Activated naive CD4-positive, alpha-beta T cell treated with anti-CD3 and anti-CD28 coated beads for 36 hours (primary cell): ENCODE results near the gene PRRC2C. TPM values are rescaled to one million over a fixed set of nuclear protein-coding genes. Genes with fewer than 3 reads are reported as not detected.

Experiments used
- CTCF ChIA-PET: fragments of 350-600 bp; sonication (Branson Sonifier 250); formaldehyde crosslinking; loops from one replicate; lab custom pipeline; 2021; ENCODE audit warnings: antibody characterized with exemption; lab: Charles Lee
- DNase-seq: peaks from one replicate; pipeline ENCODE4 v3.0.0-alpha.2; 2020
- H3K27ac Mint-ChIP-seq: one replicate; pipeline ENCODE4 v1.8.0; 2021; ENCODE audit warnings: mild to moderate bottlenecking, mixed read lengths
- H3K27me3 Mint-ChIP-seq: one replicate; pipeline ENCODE4 v1.8.0; 2021; ENCODE audit warnings: low read depth, mixed read lengths
- H3K36me3 Mint-ChIP-seq: one replicate; pipeline ENCODE4 v1.8.0; 2021; ENCODE audit warnings: low read depth, mixed read lengths
- H3K4me1 Mint-ChIP-seq: one replicate; pipeline ENCODE4 v1.8.0; 2021; ENCODE audit warnings: low read depth, mixed read lengths
- H3K4me3 Mint-ChIP-seq: one replicate; pipeline ENCODE4 v1.8.0; 2021; ENCODE audit warnings: mild to moderate bottlenecking, moderate library complexity, mixed read lengths
- H3K9me3 Mint-ChIP-seq: one replicate; pipeline ENCODE4 v1.8.0; 2021; ENCODE audit warnings: mixed read lengths
- intact Hi-C: fragments of 100-400 bp; cut with micrococcal nuclease; formaldehyde crosslinking; loops from one replicate; pipeline ENCODE4 v1.15.1; 2023
- total RNA-seq, 2 experiments: library from RNA; stranded (reverse); gene quantifications; one replicate each; pipeline ENCODE4 v1.2.3, GENCODE V29; 2021

PRRC2C gene
- total RNA-seq, 2 experiments from 2014 or later: 199 to 206 TPM

- H3K9me3 Mint-ChIP-seq: no peaks in the 10 kb centered on the region
- H3K4me1 Mint-ChIP-seq: no peaks in the 10 kb centered on the region
- H3K4me3 Mint-ChIP-seq: no peak overlapping the region
- no peak overlapping the region for H3K27ac Mint-ChIP-seq
- intact Hi-C loops: no loop called here
- no peak for DNase-seq
- CTCF ChIA-PET: no interaction called here
- no peaks in the 10 kb centered on the region for H3K36me3 Mint-ChIP-seq
- no peaks in the 10 kb centered on the region for H3K27me3 Mint-ChIP-seq
Measured at GRCh38 chr1:171476829-171477228, 8.5 kb upstream of the PRRC2C start.

GRCh38 chr1:171477804-171478203, 7.5 kb upstream of the PRRC2C start:
- H3K9me3 Mint-ChIP-seq: no peaks in the 10 kb centered on the region
- no peaks in the 10 kb centered on the region for H3K36me3 Mint-ChIP-seq
- CTCF ChIA-PET: no interaction called here
- intact Hi-C loops: no loop called here
- DNase-seq: no peak
- no peaks in the 10 kb centered on the region for H3K27me3 Mint-ChIP-seq
- no peak overlapping the region for H3K4me3 Mint-ChIP-seq
- H3K27ac Mint-ChIP-seq: no peak overlapping the region
- H3K4me1 Mint-ChIP-seq: no peaks in the 10 kb centered on the region

GRCh38 chr1:171480035-171480434, 5.3 kb upstream of the PRRC2C start:
- Mint-ChIP-seq H3K4me3 (no peak overlapping the region), H3K36me3 (no peaks in the 10 kb centered on the region), H3K27ac (no peak overlapping the region), H3K9me3 (no peaks in the 10 kb centered on the region), H3K27me3 (no peaks in the 10 kb centered on the region), H3K4me1 (peaks cover 6% of the 10 kb centered on the region)
- no peak for DNase-seq
- intact Hi-C loops: no loop called here
- CTCF ChIA-PET: no interaction called here

- no peaks in the 10 kb centered on the region for H3K9me3 Mint-ChIP-seq
- no peaks in the 10 kb centered on the region for H3K27me3 Mint-ChIP-seq
- no peak for DNase-seq
- intact Hi-C loops: loop anchor here (1.0 to 5.0 kb wide), 18 partner anchors 28 to 1783 kb away; partner anchors contain the start of genes DNM3, FMO4, GORAB and KIFAP3
- CTCF ChIA-PET: interaction anchor here (0.8 to 2.6 kb wide), 26 partner anchors 9 to 514 kb away, joined by 3 to 22 read pairs (median 4); partner anchors contain the start of genes FMO4 and VAMP4
- H3K27ac Mint-ChIP-seq: peak overlapping the region; percentile 94
- H3K36me3 Mint-ChIP-seq: peaks cover 24% of the 10 kb centered on the region
- peaks cover 33% of the 10 kb centered on the region for H3K4me1 Mint-ChIP-seq
- peak overlapping the region; percentile 84 for H3K4me3 Mint-ChIP-seq
Measured at GRCh38 chr1:171484760-171485374, 463 bp upstream of the PRRC2C start.

- intact Hi-C loops: loop anchor here (1.0 to 5.0 kb wide), 8 partner anchors 8 to 1784 kb away; partner anchors contain the start of genes GORAB, KIFAP3 and SUCO
- Mint-ChIP-seq H3K4me1 (peaks cover 42% of the 10 kb centered on the region), H3K9me3 (no peaks in the 10 kb centered on the region), H3K36me3 (peaks cover 27% of the 10 kb centered on the region), H3K27me3 (no peaks in the 10 kb centered on the region), H3K27ac (peak overlapping the region; percentile 94), H3K4me3 (peak overlapping the region; percentile 84)
- DNase-seq: peak; percentile 82
- CTCF ChIA-PET: interaction anchor here (0.5 to 2.6 kb wide), 20 partner anchors 7 to 940 kb away, joined by 3 to 22 read pairs (median 4); partner anchors contain the start of genes FMO4 and VAMP4
Measured at GRCh38 chr1:171486048-171486519, 754 bp downstream of the PRRC2C start.

GRCh38 chr1:171487038-171487437, 1.7 kb downstream of the PRRC2C start:
- Mint-ChIP-seq H3K4me1 (peaks cover 49% of the 10 kb centered on the region), H3K27me3 (no peaks in the 10 kb centered on the region), H3K4me3 (peak overlapping the region; percentile 84), H3K36me3 (peaks cover 30% of the 10 kb centered on the region), H3K27ac (peak overlapping the region; percentile 94), H3K9me3 (no peaks in the 10 kb centered on the region)
- intact Hi-C loops: loop anchor here (2.0 to 5.0 kb wide), 6 partner anchors 82 to 1785 kb away; partner anchors contain the start of genes GORAB, KIFAP3 and SUCO
- CTCF ChIA-PET: interaction anchor here (0.8 kb wide), 1 partner anchor 22 kb away, joined by 3 read pairs; no protein-coding TSS in a partner anchor
- DNase-seq: no peak

GRCh38 chr1:171488190-171488929, 3.0 kb downstream of the PRRC2C start:
- no peak for DNase-seq
- CTCF ChIA-PET: no interaction called here
- H3K36me3 Mint-ChIP-seq: peaks cover 32% of the 10 kb centered on the region

GRCh38 chr1:171494076-171494475, 8.7 kb downstream of the PRRC2C start:
- Mint-ChIP-seq H3K4me1 (peaks cover 79% of the 10 kb centered on the region), H3K36me3 (peaks cover 31% of the 10 kb centered on the region), H3K27ac (peak overlapping the region; percentile 41), H3K9me3 (no peaks in the 10 kb centered on the region), H3K27me3 (no peaks in the 10 kb centered on the region), H3K4me3 (no peak overlapping the region)
- DNase-seq: no peak
- intact Hi-C loops: loop anchor here (1.0 kb wide), 1 partner anchor 8 kb away; no protein-coding TSS in a partner anchor
- CTCF ChIA-PET: interaction anchor here (0.6 to 1.8 kb wide), 2 partner anchors 9 to 138 kb away, joined by 6 to 7 read pairs; partner anchors contain the start of gene PRRC2C

More at GRCh38 chr1:171488190-171488929, 3.0 kb downstream of the PRRC2C start:
- Mint-ChIP-seq H3K27ac (peak overlapping the region; percentile 48), H3K4me3 (peak overlapping the region; percentile 46), H3K4me1 (peaks cover 63% of the 10 kb centered on the region), H3K27me3 (no peaks in the 10 kb centered on the region), H3K9me3 (no peaks in the 10 kb centered on the region)
- intact Hi-C loops: loop anchor here (5.0 kb wide), 5 partner anchors 939 to 1786 kb away; partner anchors contain the start of genes GORAB, KIFAP3 and SUCO

- DNase-seq: no peak
- H3K9me3 Mint-ChIP-seq: no peaks in the 10 kb centered on the region
- CTCF ChIA-PET: no interaction called here
- peaks cover 36% of the 10 kb centered on the region for H3K36me3 Mint-ChIP-seq
- H3K27me3 Mint-ChIP-seq: no peaks in the 10 kb centered on the region
- H3K27ac Mint-ChIP-seq: peak overlapping the region; percentile 24
- no peak overlapping the region for H3K4me3 Mint-ChIP-seq
- H3K4me1 Mint-ChIP-seq: peaks cover 79% of the 10 kb centered on the region
- intact Hi-C loops: no loop called here
Measured at GRCh38 chr1:171495444-171495843, 10.1 kb downstream of the PRRC2C start.

GRCh38 chr1:171500304-171500703, 15.0 kb downstream of the PRRC2C start:
- H3K27me3 Mint-ChIP-seq: no peaks in the 10 kb centered on the region
- H3K4me1 Mint-ChIP-seq: peaks cover 86% of the 10 kb centered on the region
- H3K27ac Mint-ChIP-seq: no peak overlapping the region
- H3K36me3 Mint-ChIP-seq: peaks cover 45% of the 10 kb centered on the region
- DNase-seq: no peak
- CTCF ChIA-PET: interaction anchor here (0.8 to 1.7 kb wide), 2 partner anchors 15 to 1564 kb away, joined by 3 to 10 read pairs; partner anchors contain the start of gene PRRC2C
- peaks cover 2% of the 10 kb centered on the region for H3K9me3 Mint-ChIP-seq
- intact Hi-C loops: loop anchor here (5.0 kb wide), 2 partner anchors 78 to 242 kb away; partner anchors contain the start of gene VAMP4
- no peak overlapping the region for H3K4me3 Mint-ChIP-seq

GRCh38 chr1:171500803-171501202, 15.5 kb downstream of the PRRC2C start:
- H3K27ac Mint-ChIP-seq: peak overlapping the region; percentile 54
- CTCF ChIA-PET: interaction anchor here (0.8 to 1.7 kb wide), 2 partner anchors 16 to 1564 kb away, joined by 3 to 10 read pairs; partner anchors contain the start of gene PRRC2C
- peaks cover 43% of the 10 kb centered on the region for H3K36me3 Mint-ChIP-seq

More at GRCh38 chr1:171500803-171501202, 15.5 kb downstream of the PRRC2C start:
- intact Hi-C loops: loop anchor here (1.0 to 5.0 kb wide), 4 partner anchors 8 to 241 kb away; partner anchors contain the start of gene VAMP4
- Mint-ChIP-seq H3K4me3 (no peak overlapping the region), H3K4me1 (peaks cover 86% of the 10 kb centered on the region), H3K9me3 (peaks cover 2% of the 10 kb centered on the region), H3K27me3 (no peaks in the 10 kb centered on the region)
- no peak for DNase-seq
